ENCODE results near the gene ZNF549. TPM values are rescaled to one million over a fixed set of nuclear protein-coding genes. Genes with fewer than 3 reads are reported as not detected.

Gene ZNF549
- polyA plus RNA-seq, 1 donor, result 11.8 TPM

DNA sequence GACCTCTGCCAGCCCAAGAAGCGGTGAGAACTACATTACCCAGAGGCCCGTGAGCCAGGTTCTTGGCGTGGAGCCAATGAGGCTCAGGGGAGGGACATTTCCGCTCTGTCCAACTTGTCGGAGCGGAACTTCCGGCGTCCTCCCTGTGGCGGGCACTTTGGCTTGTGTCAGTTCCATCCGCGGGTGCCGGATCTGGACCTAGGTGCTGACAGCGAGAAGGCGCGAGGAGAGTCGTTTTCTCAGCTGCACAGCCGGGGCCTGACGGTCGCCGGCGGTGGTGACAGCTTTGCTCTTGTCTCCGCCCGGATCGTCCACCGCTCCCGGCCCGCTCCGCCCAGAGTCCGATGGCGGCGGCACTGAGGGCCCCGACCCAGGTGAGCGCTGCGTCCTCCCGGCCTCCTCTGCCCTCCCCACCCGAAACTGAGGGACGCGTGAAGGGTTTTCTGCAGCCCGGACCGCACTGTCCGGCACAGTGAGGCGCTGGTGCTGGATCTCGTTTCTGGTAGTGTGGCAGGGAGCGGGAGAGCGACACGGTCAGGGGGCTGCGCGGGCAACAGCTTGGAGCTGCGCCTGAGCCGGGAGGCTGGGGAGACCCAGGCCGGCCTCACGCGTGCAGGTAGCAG lies 72.7 kb downstream of the ZNF549 start, which contains the start of gene ZNF530:
Gene ZNF530, plus strand, starts transcription at position 125 of the 623 bp plus-strand sequence. CDS start 4,461 bp downstream, outside the sequence.
- H3K9me3 ChIP-seq (ENCODE audit: control insufficient read depth, low read depth, low read length), result peaks cover 5% of the 10 kb centered on the region
- WGBS (ENCODE audit: insufficient coverage, low lambda C conversion rate), result no CpG with 5 or more reads among the region's 53 CpGs
- DNase-seq, result peak; percentile 91 to 93

DNA sequence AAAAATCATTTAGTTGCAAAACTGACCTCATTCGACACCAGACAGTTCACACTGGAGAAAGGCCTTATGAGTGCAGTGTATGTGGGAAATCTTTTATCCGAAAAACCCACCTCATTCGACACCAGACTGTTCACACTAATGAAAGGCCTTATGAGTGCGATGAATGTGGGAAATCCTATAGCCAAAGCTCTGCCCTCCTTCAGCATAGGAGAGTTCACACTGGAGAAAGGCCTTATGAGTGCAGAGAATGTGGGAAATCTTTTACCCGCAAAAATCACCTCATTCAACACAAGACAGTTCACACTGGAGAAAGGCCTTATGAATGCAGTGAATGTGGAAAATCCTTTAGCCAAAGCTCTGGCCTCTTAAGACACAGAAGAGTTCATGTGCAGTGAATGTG lies 79.8 kb downstream of the ZNF549 start:
- no peak for DNase-seq
- Histone ChIP-seq H3K4me1 (ENCODE audit: control insufficient read depth, insufficient read depth, low read length) (no peaks in the 10 kb centered on the region), H3K4me3 (ENCODE audit: low read length) (no peak overlapping the region), H3K9me3 (ENCODE audit: control insufficient read depth, low read depth, low read length) (peaks cover 10% of the 10 kb centered on the region), H3K36me3 (ENCODE audit: control insufficient read depth, insufficient read depth, low read length) (peaks cover 24% of the 10 kb centered on the region), H3K27me3 (ENCODE audit: control insufficient read depth, insufficient read depth, low read length) (no peaks in the 10 kb centered on the region), H3K27ac (ENCODE audit: low read length) (no peak overlapping the region)
- WGBS (ENCODE audit: insufficient coverage, low lambda C conversion rate), result no CpG with 5 or more reads among the region's 5 CpGs

More for the DNA sequence above, 72.7 kb downstream of the ZNF549 start, which contains the start of gene ZNF530:
- no peak within 1 kb of the TSS for H3K27ac ChIP-seq (ENCODE audit: low read length)
- peaks cover 3% of the 10 kb centered on the region for H3K4me1 ChIP-seq (ENCODE audit: control insufficient read depth, insufficient read depth, low read length)
- no peaks in the 10 kb centered on the region for H3K27me3 ChIP-seq (ENCODE audit: control insufficient read depth, insufficient read depth, low read length)
- peaks cover 8% of the 10 kb centered on the region for H3K36me3 ChIP-seq (ENCODE audit: control insufficient read depth, insufficient read depth, low read length)
- H3K4me3 ChIP-seq (ENCODE audit: low read length), result peak within 1 kb of the TSS; percentile 89

Other genes starting within 250 kb of the ZNF549 start
- 2.0 TPM for gene ZNF460, start 246.9 kb upstream of the ZNF549 start, polyA plus RNA-seq
- gene ZNF543, start 206.9 kb upstream of the ZNF549 start, polyA plus RNA-seq, result 7.0 TPM
- 11.1 TPM for gene ZNF304, start 176.1 kb upstream of the ZNF549 start, polyA plus RNA-seq
- gene TRAPPC2B, start 163.8 kb upstream of the ZNF549 start, polyA plus RNA-seq, result 19.6 TPM
- gene ZNF547, start 163.8 kb upstream of the ZNF549 start, polyA plus RNA-seq, result 5.7 TPM
- gene ZNF548, start 137.5 kb upstream of the ZNF549 start, polyA plus RNA-seq, result 28.1 TPM
- 8.9 TPM for gene ZNF17, start 116.2 kb upstream of the ZNF549 start, polyA plus RNA-seq
- gene ZNF749, start 92.0 kb upstream of the ZNF549 start, polyA plus RNA-seq, result 15.5 TPM
- gene VN1R1, start 70.2 kb upstream of the ZNF549 start, polyA plus RNA-seq, result 2.8 TPM
- 12.2 TPM for gene ZNF772, start 49.8 kb upstream of the ZNF549 start, polyA plus RNA-seq
- 13.6 TPM for gene ZNF419, start 39.6 kb upstream of the ZNF549 start, polyA plus RNA-seq
- gene ZNF773, start 27.4 kb upstream of the ZNF549 start, polyA plus RNA-seq, result 11.8 TPM
- 16.2 TPM for gene ZNF550, start 32.5 kb downstream of the ZNF549 start, polyA plus RNA-seq
- gene ZNF416, start 51.6 kb downstream of the ZNF549 start, polyA plus RNA-seq, result 6.0 TPM
- gene ZIK1, start 56.8 kb downstream of the ZNF549 start, polyA plus RNA-seq, result 8.7 TPM
- 4.1 TPM for gene ZNF530, start 72.5 kb downstream of the ZNF549 start, polyA plus RNA-seq
- 18.3 TPM for gene ZNF134, start 86.9 kb downstream of the ZNF549 start, polyA plus RNA-seq
- gene ZNF211, start 105.8 kb downstream of the ZNF549 start, polyA plus RNA-seq, result 23.8 TPM
- 0.25 TPM for gene ZSCAN4, start 141.6 kb downstream of the ZNF549 start, polyA plus RNA-seq
- gene ZNF551, start 154.6 kb downstream of the ZNF549 start, polyA plus RNA-seq, result 11.3 TPM
- gene ZNF154, start 181.8 kb downstream of the ZNF549 start, polyA plus RNA-seq, result 20.3 TPM
- 15.9 TPM for gene ZNF671, start 200.3 kb downstream of the ZNF549 start, polyA plus RNA-seq
- gene ZNF776, start 219.5 kb downstream of the ZNF549 start, polyA plus RNA-seq, result 21.3 TPM
- 18.6 TPM for gene ZNF586, start 242.3 kb downstream of the ZNF549 start, polyA plus RNA-seq

Data from large intestine (tissue), 3 donors.